ENCODE data around the gene SH3RF3.

- TF ChIP-seq CTCF (IDR thresholded peaks at IDR 0.05) (no peak), EZH2phosphoT487 (IDR thresholded peaks at IDR 0.05) (no peak), EZH2 (IDR thresholded peaks at IDR 0.05) (no peak)
Measured at GRCh38 chr2:109430329-109430636, 301.3 kb downstream of the SH3RF3 start.
